Measurements from ENCODE around the gene AKAP13. TPM values are rescaled to one million over a fixed set of nuclear protein-coding genes. Genes with fewer than 3 reads are reported as not detected.
A peak's percentile ranks its signal among the peaks of the same experiment; 100 is the strongest.

The AKAP13 gene
- polyA plus RNA-seq, 1 of the 3 experiments (the other 2 are of a cell fraction), result 8.4 TPM

DNA sequence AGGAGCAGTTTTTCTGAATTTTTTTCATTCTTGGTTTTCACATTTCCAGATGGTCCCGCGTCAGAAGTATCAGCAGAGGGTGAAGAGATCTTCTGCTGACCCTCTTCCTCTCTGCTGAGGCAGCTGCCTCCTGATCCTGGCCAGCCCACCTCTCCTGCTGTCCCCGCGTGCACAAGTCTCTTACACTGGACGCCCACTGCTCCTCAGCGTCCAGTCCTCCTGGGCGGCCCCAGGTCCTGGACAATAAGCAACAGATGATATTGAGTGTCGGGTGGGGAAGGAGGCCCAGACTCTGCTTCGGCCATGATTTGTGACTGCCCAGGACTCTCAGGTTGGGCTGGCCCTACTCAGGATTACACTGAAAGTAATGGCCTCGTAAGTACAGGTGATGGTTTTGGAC lies 364.2 kb downstream of the AKAP13 start:
- Histone ChIP-seq H3K4me2 (no peak overlapping the region), H3K9me2 (no peaks in the 10 kb centered on the region), H3K79me2 (ENCODE audit: insufficient read depth) (no peaks in the 10 kb centered on the region), H3K27me3 (ENCODE audit: insufficient read depth) (no peaks in the 10 kb centered on the region), H3K4me3 (ENCODE audit: low read depth in 2 of 2, low read length in 1 of 2) (no peak overlapping the region), H3K36me3 (replicated peaks in 1 of 2; ENCODE audit: control insufficient read depth in 1 of 2, insufficient read depth in 2 of 2, low read length in 1 of 2) (peaks cover 14 to 76% of the 10 kb centered on the region in 2 experiments), H3K9me3 (no peaks in the 10 kb centered on the region), H3K27ac (ENCODE audit: low read depth in 2 of 2, low read length in 1 of 2) (no peak overlapping the region), H3K9ac (no peak overlapping the region), H4K20me1 (ENCODE audit: insufficient read depth) (no peaks in the 10 kb centered on the region), H3F3A (replicated peaks; ENCODE audit: insufficient read depth) (no peaks in the 10 kb centered on the region), H3K4me1 (ENCODE audit: control insufficient read depth in 1 of 2, insufficient read depth in 2 of 2, low read depth in 1 of 2, low read length in 1 of 2) (peaks cover 0 to 6% of the 10 kb centered on the region in 2 experiments; a peak in 1 of 4 replicates), H2AFZ (ENCODE audit: low read depth) (no peak overlapping the region)
- TF ChIP-seq NRF1 (IDR thresholded peaks at IDR 0.05; ENCODE audit: low read depth, low read length), result no peak
- TF ChIP-seq PBX3 (IDR thresholded peaks at IDR 0.05), result no peak
- TF ChIP-seq SIN3A (IDR thresholded peaks at IDR 0.05; ENCODE audit: borderline replicate concordance, low read depth, low read length), result no peak
- TF ChIP-seq EZH2phosphoT487 (IDR thresholded peaks at IDR 0.05; ENCODE audit: borderline replicate concordance, low read depth), result no peak
- TF ChIP-seq POLR2AphosphoS5 (IDR thresholded peaks at IDR 0.05; ENCODE audit: low read depth, low read length), result no peak
- no peak for TF ChIP-seq EP300 (IDR thresholded peaks at IDR 0.05; ENCODE audit: borderline replicate concordance in 1 of 2, low read depth in 1 of 2, low read length in 1 of 2)
- no peak for TF ChIP-seq TAF1 (IDR thresholded peaks at IDR 0.05; ENCODE audit: borderline replicate concordance, low read depth, low read length)
- no peak for TF ChIP-seq CHD2 (IDR thresholded peaks at IDR 0.05; ENCODE audit: low read length, partially characterized antibody)
- TF ChIP-seq SMC3 (IDR thresholded peaks at IDR 0.05; ENCODE audit: low read depth, low read length), result no peak
- TF ChIP-seq, protein P1, sequence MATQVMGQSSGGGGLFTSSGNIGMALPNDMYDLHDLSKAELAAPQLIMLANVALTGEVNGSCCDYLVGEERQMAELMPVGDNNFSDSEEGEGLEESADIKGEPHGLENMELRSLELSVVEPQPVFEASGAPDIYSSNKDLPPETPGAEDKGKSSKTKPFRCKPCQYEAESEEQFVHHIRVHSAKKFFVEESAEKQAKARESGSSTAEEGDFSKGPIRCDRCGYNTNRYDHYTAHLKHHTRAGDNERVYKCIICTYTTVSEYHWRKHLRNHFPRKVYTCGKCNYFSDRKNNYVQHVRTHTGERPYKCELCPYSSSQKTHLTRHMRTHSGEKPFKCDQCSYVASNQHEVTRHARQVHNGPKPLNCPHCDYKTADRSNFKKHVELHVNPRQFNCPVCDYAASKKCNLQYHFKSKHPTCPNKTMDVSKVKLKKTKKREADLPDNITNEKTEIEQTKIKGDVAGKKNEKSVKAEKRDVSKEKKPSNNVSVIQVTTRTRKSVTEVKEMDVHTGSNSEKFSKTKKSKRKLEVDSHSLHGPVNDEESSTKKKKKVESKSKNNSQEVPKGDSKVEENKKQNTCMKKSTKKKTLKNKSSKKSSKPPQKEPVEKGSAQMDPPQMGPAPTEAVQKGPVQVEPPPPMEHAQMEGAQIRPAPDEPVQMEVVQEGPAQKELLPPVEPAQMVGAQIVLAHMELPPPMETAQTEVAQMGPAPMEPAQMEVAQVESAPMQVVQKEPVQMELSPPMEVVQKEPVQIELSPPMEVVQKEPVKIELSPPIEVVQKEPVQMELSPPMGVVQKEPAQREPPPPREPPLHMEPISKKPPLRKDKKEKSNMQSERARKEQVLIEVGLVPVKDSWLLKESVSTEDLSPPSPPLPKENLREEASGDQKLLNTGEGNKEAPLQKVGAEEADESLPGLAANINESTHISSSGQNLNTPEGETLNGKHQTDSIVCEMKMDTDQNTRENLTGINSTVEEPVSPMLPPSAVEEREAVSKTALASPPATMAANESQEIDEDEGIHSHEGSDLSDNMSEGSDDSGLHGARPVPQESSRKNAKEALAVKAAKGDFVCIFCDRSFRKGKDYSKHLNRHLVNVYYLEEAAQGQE (IDR thresholded peaks at IDR 0.05; ENCODE audit: low read depth, low read length), result no peak
- TF ChIP-seq, protein P2, sequence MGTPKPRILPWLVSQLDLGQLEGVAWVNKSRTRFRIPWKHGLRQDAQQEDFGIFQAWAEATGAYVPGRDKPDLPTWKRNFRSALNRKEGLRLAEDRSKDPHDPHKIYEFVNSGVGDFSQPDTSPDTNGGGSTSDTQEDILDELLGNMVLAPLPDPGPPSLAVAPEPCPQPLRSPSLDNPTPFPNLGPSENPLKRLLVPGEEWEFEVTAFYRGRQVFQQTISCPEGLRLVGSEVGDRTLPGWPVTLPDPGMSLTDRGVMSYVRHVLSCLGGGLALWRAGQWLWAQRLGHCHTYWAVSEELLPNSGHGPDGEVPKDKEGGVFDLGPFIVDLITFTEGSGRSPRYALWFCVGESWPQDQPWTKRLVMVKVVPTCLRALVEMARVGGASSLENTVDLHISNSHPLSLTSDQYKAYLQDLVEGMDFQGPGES (IDR thresholded peaks at IDR 0.05; ENCODE audit: low read depth, low read length), result no peak
- TF ChIP-seq, protein P3, sequence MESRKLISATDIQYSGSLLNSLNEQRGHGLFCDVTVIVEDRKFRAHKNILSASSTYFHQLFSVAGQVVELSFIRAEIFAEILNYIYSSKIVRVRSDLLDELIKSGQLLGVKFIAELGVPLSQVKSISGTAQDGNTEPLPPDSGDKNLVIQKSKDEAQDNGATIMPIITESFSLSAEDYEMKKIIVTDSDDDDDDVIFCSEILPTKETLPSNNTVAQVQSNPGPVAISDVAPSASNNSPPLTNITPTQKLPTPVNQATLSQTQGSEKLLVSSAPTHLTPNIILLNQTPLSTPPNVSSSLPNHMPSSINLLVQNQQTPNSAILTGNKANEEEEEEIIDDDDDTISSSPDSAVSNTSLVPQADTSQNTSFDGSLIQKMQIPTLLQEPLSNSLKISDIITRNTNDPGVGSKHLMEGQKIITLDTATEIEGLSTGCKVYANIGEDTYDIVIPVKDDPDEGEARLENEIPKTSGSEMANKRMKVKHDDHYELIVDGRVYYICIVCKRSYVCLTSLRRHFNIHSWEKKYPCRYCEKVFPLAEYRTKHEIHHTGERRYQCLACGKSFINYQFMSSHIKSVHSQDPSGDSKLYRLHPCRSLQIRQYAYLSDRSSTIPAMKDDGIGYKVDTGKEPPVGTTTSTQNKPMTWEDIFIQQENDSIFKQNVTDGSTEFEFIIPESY (IDR thresholded peaks at IDR 0.05; ENCODE audit: borderline replicate concordance, low read depth), result no peak
- no peak for TF ChIP-seq JUND (IDR thresholded peaks at IDR 0.05)
- TF ChIP-seq RCOR1 (IDR thresholded peaks at IDR 0.05; ENCODE audit: low read length), result no peak
- TF ChIP-seq MXI1 (IDR thresholded peaks at IDR 0.05; ENCODE audit: low read depth, low read length), result no peak
- no peak for TF ChIP-seq RAD21 (IDR thresholded peaks at IDR 0.05; ENCODE audit: low read length)
- WGBS (ENCODE audit: low lambda C conversion rate), result 96% methylated on average over 10 of the region's 10 CpGs
- CTCF ChIA-PET, result no interaction called here
- POLR2A ChIA-PET, result no interaction called here
- peak; percentile 9 for DNase-seq

Measured in SK-N-SH (cell line).